KMS-11 (cell line): ENCODE results near the gene EBNA1BP2.
"Not testable (repeated sequence)": the region's sequence is repeated elsewhere in the genome, so short reads cannot be mapped to it uniquely, and the experiment has no call there.

Experiments
- H2AFZ ChIP-seq: fragments of 200-600 bp; sonication (generic); 2 replicates; pipeline ENCODE4 v1.6.1; 2016; ENCODE audit warnings: antibody characterized with exemption, mixed run types, low read depth
- H3K27ac ChIP-seq: fragments of 200-600 bp; sonication (generic); 2 replicates; pipeline ENCODE4 v1.6.1; 2016; ENCODE audit warnings: mild to moderate bottlenecking, mixed run types
- H3K27me3 ChIP-seq: fragments of 200-600 bp; sonication (generic); 2 replicates; pipeline ENCODE4 v1.6.1; 2017; ENCODE audit warnings: mild to moderate bottlenecking, low read depth, mixed run types, moderate library complexity; ENCODE audit not compliant: insufficient read depth
- H3K36me3 ChIP-seq: fragments of 200-600 bp; sonication (generic); 2 replicates; pipeline ENCODE4 v1.6.1; 2017; ENCODE audit warnings: mild to moderate bottlenecking, mixed run types; ENCODE audit not compliant: insufficient read depth
- H3K4me1 ChIP-seq: fragments of 200-600 bp; sonication (generic); 2 replicates; pipeline ENCODE4 v1.6.1; 2016; ENCODE audit warnings: mild to moderate bottlenecking, low read depth, mixed run types; ENCODE audit not compliant: poor library complexity, severe bottlenecking
- H3K4me2 ChIP-seq: fragments of 200-600 bp; sonication (generic); 2 replicates; pipeline ENCODE4 v1.7.0; 2016; ENCODE audit warnings: mild to moderate bottlenecking, mixed run types
- H3K4me3 ChIP-seq: fragments of 200-600 bp; sonication (generic); IDR thresholded peaks from 2 replicates; pipeline ENCODE4 v1.6.1; 2017; ENCODE audit warnings: low read depth, low read length, mixed read lengths; ENCODE audit not compliant: insufficient read depth
- H3K79me2 ChIP-seq: fragments of 200-600 bp; sonication (generic); 2 replicates; pipeline ENCODE4 v1.6.1; 2016; ENCODE audit warnings: low read depth, mixed run types; ENCODE audit not compliant: insufficient read depth
- H3K9ac ChIP-seq: fragments of 200-600 bp; sonication (generic); 2 replicates; pipeline ENCODE4 v1.6.1; 2016; ENCODE audit warnings: mild to moderate bottlenecking, mixed run types
- H4K20me1 ChIP-seq: fragments of 200-600 bp; sonication (generic); 2 replicates; pipeline ENCODE4 v1.6.1; 2016; ENCODE audit warnings: mild to moderate bottlenecking, mixed run types; ENCODE audit not compliant: insufficient read depth
- TF ChIP-seq, protein P1 (sequence below): fragments of 200-600 bp; sonication (generic); conservative IDR thresholded peaks from 2 replicates; pipeline ENCODE4 v1.6.1; 2017; ENCODE audit warnings: low read depth, mild to moderate bottlenecking, antibody characterized with exemption, low read length, moderate library complexity, mixed read lengths

Gene EBNA1BP2

GRCh38 chr1:43129426-43129825, 42.7 kb downstream of the EBNA1BP2 start:
- Histone ChIP-seq H3K4me2 (no peak overlapping the region), H3K4me1 (no peaks in the 10 kb centered on the region), H3K36me3 (no peaks in the 10 kb centered on the region), H3K9ac (no peak overlapping the region), H3K27ac (no peak overlapping the region), H3K27me3 (no peaks in the 10 kb centered on the region), H3K79me2 (no peaks in the 10 kb centered on the region), H3K4me3 (no peak overlapping the region), H4K20me1 (no peaks in the 10 kb centered on the region), H2AFZ (no peak overlapping the region)
- TF ChIP-seq, protein P1, sequence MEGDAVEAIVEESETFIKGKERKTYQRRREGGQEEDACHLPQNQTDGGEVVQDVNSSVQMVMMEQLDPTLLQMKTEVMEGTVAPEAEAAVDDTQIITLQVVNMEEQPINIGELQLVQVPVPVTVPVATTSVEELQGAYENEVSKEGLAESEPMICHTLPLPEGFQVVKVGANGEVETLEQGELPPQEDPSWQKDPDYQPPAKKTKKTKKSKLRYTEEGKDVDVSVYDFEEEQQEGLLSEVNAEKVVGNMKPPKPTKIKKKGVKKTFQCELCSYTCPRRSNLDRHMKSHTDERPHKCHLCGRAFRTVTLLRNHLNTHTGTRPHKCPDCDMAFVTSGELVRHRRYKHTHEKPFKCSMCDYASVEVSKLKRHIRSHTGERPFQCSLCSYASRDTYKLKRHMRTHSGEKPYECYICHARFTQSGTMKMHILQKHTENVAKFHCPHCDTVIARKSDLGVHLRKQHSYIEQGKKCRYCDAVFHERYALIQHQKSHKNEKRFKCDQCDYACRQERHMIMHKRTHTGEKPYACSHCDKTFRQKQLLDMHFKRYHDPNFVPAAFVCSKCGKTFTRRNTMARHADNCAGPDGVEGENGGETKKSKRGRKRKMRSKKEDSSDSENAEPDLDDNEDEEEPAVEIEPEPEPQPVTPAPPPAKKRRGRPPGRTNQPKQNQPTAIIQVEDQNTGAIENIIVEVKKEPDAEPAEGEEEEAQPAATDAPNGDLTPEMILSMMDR = no peak

GRCh38 chr1:43128816-43129215, 43.3 kb downstream of the EBNA1BP2 start:
- Histone ChIP-seq H3K4me2 (no peak overlapping the region), H3K4me1 (no peaks in the 10 kb centered on the region), H3K79me2 (no peaks in the 10 kb centered on the region), H3K9ac (no peak overlapping the region), H3K36me3 (no peaks in the 10 kb centered on the region), H3K27ac (no peak overlapping the region), H2AFZ (no peak overlapping the region), H4K20me1 (no peaks in the 10 kb centered on the region), H3K4me3 (no peak overlapping the region), H3K27me3 (no peaks in the 10 kb centered on the region)
- TF ChIP-seq, protein P1 = no peak

DNA sequence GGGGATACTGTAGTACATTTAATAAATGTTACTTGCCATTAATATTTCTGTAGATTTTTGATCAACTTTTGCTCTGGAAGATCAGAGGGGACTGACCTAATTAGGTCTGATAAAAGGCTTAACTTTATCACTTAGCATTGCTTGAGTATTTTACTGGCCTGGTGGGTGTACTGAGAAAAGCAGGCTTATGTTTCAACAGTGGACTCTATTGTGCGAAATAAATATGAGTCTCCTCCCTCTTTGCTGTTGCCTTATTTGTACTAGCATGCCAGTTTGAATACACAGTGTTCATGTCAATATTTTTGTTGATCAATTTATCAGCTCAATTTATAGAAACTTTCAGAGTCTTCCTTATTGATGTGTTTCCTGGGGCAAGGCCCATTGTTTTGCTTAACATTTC, 49.1 kb downstream of the EBNA1BP2 start:
- H3K4me1 ChIP-seq = no peaks in the 10 kb centered on the region
- H3K27ac ChIP-seq = no peak overlapping the region
- no peak overlapping the region for H2AFZ ChIP-seq
- no peaks in the 10 kb centered on the region for H3K36me3 ChIP-seq
- H3K27me3 ChIP-seq = no peaks in the 10 kb centered on the region
- H3K79me2 ChIP-seq = no peaks in the 10 kb centered on the region
- H4K20me1 ChIP-seq = no peaks in the 10 kb centered on the region
- TF ChIP-seq, protein P1 = no peak
- H3K9ac ChIP-seq = no peak overlapping the region
- no peak overlapping the region for H3K4me2 ChIP-seq
- no peak overlapping the region for H3K4me3 ChIP-seq

- no peak overlapping the region for H3K4me3 ChIP-seq
- no peak overlapping the region for H3K4me2 ChIP-seq
- no peaks in the 10 kb centered on the region for H3K79me2 ChIP-seq
- H3K27ac ChIP-seq = no peak overlapping the region
- no peaks in the 10 kb centered on the region for H4K20me1 ChIP-seq
- H3K36me3 ChIP-seq = no peaks in the 10 kb centered on the region
- TF ChIP-seq, protein P1 = no peak
- no peaks in the 10 kb centered on the region for H3K27me3 ChIP-seq
- H3K9ac ChIP-seq = no peak overlapping the region
- H3K4me1 ChIP-seq = no peaks in the 10 kb centered on the region
- H2AFZ ChIP-seq = no peak overlapping the region
Observed at GRCh38 chr1:43121256-43121900, 50.7 kb downstream of the EBNA1BP2 start.

DNA sequence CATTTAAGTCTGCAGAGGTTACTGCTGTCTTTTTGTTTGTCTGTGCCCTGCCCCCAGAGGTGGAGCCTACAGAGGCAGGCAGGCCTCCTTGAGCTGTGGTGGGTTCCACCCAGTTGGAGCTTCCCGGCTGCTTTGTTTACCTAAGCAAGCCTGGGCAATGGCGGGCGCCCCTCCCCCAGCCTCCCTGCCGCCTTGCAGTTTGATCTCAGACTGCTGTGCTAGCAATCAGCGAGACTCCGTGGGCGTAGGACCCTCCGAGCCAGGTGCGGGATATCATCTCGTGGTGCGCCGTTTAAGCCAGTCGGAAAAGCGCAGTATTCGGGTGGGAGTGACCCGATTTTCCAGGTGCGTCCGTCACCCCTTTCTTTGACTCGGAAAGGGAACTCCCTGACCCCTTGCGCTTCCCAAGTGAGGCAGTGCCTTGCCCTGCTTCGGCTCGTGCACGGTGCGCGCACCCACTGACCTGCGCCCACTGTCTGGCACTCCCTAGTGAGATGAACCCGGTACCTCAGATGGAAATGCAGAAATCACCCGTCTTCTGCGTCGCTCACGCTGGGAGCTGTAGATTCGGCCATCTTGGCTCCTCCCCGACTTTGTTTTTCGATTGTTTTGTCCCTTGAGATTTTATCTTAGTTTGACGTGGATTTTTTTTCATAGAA, 52.0 kb downstream of the EBNA1BP2 start:
- not testable (repeated sequence) for H3K4me1 ChIP-seq, H3K36me3 ChIP-seq, H3K27ac ChIP-seq, H3K4me2 ChIP-seq, H3K4me3 ChIP-seq, H3K79me2 ChIP-seq, H3K27me3 ChIP-seq, H4K20me1 ChIP-seq, H3K9ac ChIP-seq, H2AFZ ChIP-seq
